OCI-LY3 (cell line): ENCODE data around the gene ZMYND8.
"Not testable (repeated sequence)": the region's sequence is repeated elsewhere in the genome, so short reads cannot be mapped to it uniquely, and the experiment has no call there.

Source experiments
- H2AFZ ChIP-seq: fragments of 200-600, 300-600 bp; shearing (Covaris generic); 2 replicates; pipeline ENCODE4 v1.6.0; 2014; ENCODE audit warnings: antibody characterized with exemption, low read depth, low read length
- H3K27ac ChIP-seq: fragments of 200-600, 300-600 bp; sonication (generic); 2 replicates; pipeline ENCODE4 v1.5.1; 2014; ENCODE audit warnings: mild to moderate bottlenecking, low read length, moderate library complexity, mixed read lengths
- H3K27me3 ChIP-seq: fragments of 200-600, 300-600 bp; sonication (generic); 2 replicates; pipeline ENCODE4 v1.6.1; 2014; ENCODE audit warnings: low read depth, low read length, mixed read lengths
- H3K36me3 ChIP-seq: fragments of 200-600, 300-600 bp; sonication (generic); replicated peaks from 2 replicates; pipeline ENCODE3; 2014; ENCODE audit warnings: low read depth, low read length, mixed read lengths
- H3K4me1 ChIP-seq: fragments of 300-600, 200-600 bp; sonication (generic); 2 replicates; pipeline ENCODE4 v1.6.1; 2014; ENCODE audit warnings: low read length, mixed read lengths
- H3K4me2 ChIP-seq: fragments of 200-600, 300-600 bp; sonication (generic); 2 replicates; pipeline ENCODE4 v1.6.1; 2014; ENCODE audit warnings: low read length, mixed read lengths
- H3K4me3 ChIP-seq: fragments of 300-600, 200-600 bp; sonication (generic); 2 replicates; pipeline ENCODE4 v1.5.1; 2014; ENCODE audit warnings: antibody characterized with exemption, mild to moderate bottlenecking, low read length, moderate library complexity
- H3K79me2 ChIP-seq: fragments of 300-600, 200-600 bp; shearing (Covaris generic); 2 replicates; pipeline ENCODE4 v1.6.1; 2014; ENCODE audit warnings: mild to moderate bottlenecking, low read length, mixed read lengths
- H3K9ac ChIP-seq: fragments of 300-600, 200-600 bp; shearing (Covaris generic); 2 replicates; pipeline ENCODE4 v1.6.0; 2014; ENCODE audit warnings: mild to moderate bottlenecking, low read length, moderate library complexity
- H3K9me3 ChIP-seq: fragments of 200-600, 300-600 bp; shearing (Covaris generic); 2 replicates; pipeline ENCODE4 v1.6.1; 2014; ENCODE audit warnings: low read length, mixed read lengths; ENCODE audit not compliant: insufficient read depth
- H4K20me1 ChIP-seq: fragments of 200-600, 300-600 bp; sonication (generic); 2 replicates; pipeline ENCODE4 v1.6.1; 2016; ENCODE audit warnings: low read length, mixed read lengths; ENCODE audit not compliant: insufficient read depth
- CTCF ChIP-seq: fragments of 200-600, 300-600 bp; sonication (generic); IDR thresholded peaks from 2 replicates; pipeline ENCODE4 v1.5.1; 2014; ENCODE audit warnings: antibody characterized with exemption, low read length, low read depth
- EZH2phosphoT487 ChIP-seq: fragments of 200-600 bp; shearing (Covaris generic); IDR thresholded peaks from 2 replicates; pipeline ENCODE4 v1.6.1; 2018; ENCODE audit warnings: antibody characterized with exemption, mixed run types, low read depth

ZMYND8 gene

DNA sequence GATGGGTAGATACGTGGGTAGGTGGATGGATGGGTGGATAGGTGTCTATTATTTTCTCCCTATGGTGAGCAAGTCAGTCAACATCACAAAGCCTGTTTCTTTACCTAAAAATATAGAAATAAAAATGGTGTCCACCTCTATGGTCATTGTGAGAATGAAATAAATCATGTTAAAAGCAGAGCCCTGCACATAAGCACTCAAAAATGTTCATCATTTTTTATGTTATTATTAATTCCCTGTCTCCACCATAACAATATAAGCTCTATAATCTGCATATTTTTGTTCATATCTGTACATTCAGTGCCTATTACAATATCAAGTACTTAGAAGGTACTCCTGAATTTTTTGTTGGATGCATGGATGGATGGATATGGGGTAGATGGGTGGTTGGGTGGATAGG lies 177.6 kb downstream of the ZMYND8 start:
- Histone ChIP-seq H3K27me3 (peaks cover 12% of the 10 kb centered on the region; the same call in 1 of the 2 replicates), H3K4me1 (peaks cover 4% of the 10 kb centered on the region), H3K9ac (no peak overlapping the region), H3K9me3 (no peaks in the 10 kb centered on the region), H3K27ac (no peak overlapping the region), H3K4me2 (no peak overlapping the region), H2AFZ (no peak overlapping the region), H3K79me2 (no peaks in the 10 kb centered on the region), H3K4me3 (no peak overlapping the region), H4K20me1 (no peaks in the 10 kb centered on the region), H3K36me3 (no peaks in the 10 kb centered on the region)
- TF ChIP-seq EZH2phosphoT487 (no peak), CTCF (no peak)

- Histone ChIP-seq H3K9ac (no peak overlapping the region), H3K79me2 (no peaks in the 10 kb centered on the region), H4K20me1 (no peaks in the 10 kb centered on the region), H3K4me1 (peaks cover 4% of the 10 kb centered on the region), H3K36me3 (no peaks in the 10 kb centered on the region), H3K9me3 (no peaks in the 10 kb centered on the region), H3K27me3 (peaks cover 12% of the 10 kb centered on the region; the same call in 1 of the 2 replicates), H2AFZ (no peak overlapping the region), H3K4me2 (no peak overlapping the region), H3K27ac (no peak overlapping the region), H3K4me3 (no peak overlapping the region)
- TF ChIP-seq EZH2phosphoT487 (no peak), CTCF (no peak)
Measured at GRCh38 chr20:47178277-47178676, 178.2 kb downstream of the ZMYND8 start.

- not testable (repeated sequence) for H3K9ac ChIP-seq, H2AFZ ChIP-seq, H4K20me1 ChIP-seq, H3K4me1 ChIP-seq, H3K36me3 ChIP-seq, H3K27ac ChIP-seq, H3K9me3 ChIP-seq, H3K79me2 ChIP-seq, H3K4me3 ChIP-seq, H3K4me2 ChIP-seq
- H3K27me3 ChIP-seq: peaks cover 16% of the 10 kb centered on the region; the same call in 1 of the 2 replicates
Measured at GRCh38 chr20:47176217-47176616, 180.3 kb downstream of the ZMYND8 start.

DNA sequence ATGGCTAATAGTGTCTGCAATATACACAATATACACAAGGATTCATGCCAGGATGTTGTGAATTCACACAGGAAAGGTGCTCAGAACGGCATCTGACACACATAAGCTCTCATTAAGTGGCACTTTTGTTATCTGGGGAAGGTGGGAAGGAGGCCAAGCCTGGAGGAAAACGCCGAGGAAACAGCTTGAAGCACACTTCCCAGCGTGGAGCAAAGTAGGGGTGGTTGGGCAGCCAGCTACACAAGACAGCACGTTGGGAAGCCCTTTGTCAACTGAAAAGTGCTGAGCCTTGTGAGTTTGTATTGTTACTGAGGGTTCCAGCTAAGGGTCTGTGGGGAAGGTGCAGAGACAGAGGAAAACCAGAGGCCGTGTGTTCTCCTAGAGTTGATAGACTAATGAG lies 181.0 kb downstream of the ZMYND8 start:
- Histone ChIP-seq H3K9me3 (no peaks in the 10 kb centered on the region), H3K36me3 (no peaks in the 10 kb centered on the region), H2AFZ (no peak overlapping the region; the same call in 1 of the 2 replicates), H3K9ac (no peak overlapping the region), H3K79me2 (no peaks in the 10 kb centered on the region), H3K4me1 (no peaks in the 10 kb centered on the region), H4K20me1 (no peaks in the 10 kb centered on the region), H3K4me3 (no peak overlapping the region), H3K27ac (no peak overlapping the region), H3K27me3 (peaks cover 20% of the 10 kb centered on the region; the same call in 1 of the 2 replicates), H3K4me2 (no peak overlapping the region)
- TF ChIP-seq CTCF (no peak), EZH2phosphoT487 (no peak)
